GM23248 (cell line): ENCODE results near the gene TDRD3. TPM values are rescaled to one million over a fixed set of nuclear protein-coding genes. Genes with fewer than 3 reads are reported as not detected.

Source experiments
- DNase-seq: peaks from one replicate; pipeline ENCODE4 v3.0.0-alpha.2; 2015
- H2AFZ ChIP-seq: fragments of 200-600 bp; sonication (generic); 2 replicates; pipeline ENCODE4 v1.6.1; 2016; ENCODE audit warnings: antibody characterized with exemption
- H3F3A ChIP-seq: fragments of 200-600 bp; sonication (generic); 2 replicates; pipeline ENCODE4 v1.6.1; 2016; ENCODE audit warnings: mild to moderate bottlenecking, antibody characterized with exemption, mixed run types; ENCODE audit not compliant: insufficient read depth
- H3K27ac ChIP-seq: fragments of 200-600 bp; sonication (generic); 2 replicates; pipeline ENCODE4 v1.5.1; 2016; ENCODE audit warnings: mild to moderate bottlenecking
- H3K27me3 ChIP-seq: fragments of 200-600 bp; sonication (generic); replicated peaks from 2 replicates; pipeline ENCODE4 v1.6.1; 2016; ENCODE audit warnings: mild to moderate bottlenecking; ENCODE audit not compliant: insufficient read depth
- H3K36me3 ChIP-seq: fragments of 200-600 bp; sonication (generic); 2 replicates; pipeline ENCODE4 v1.6.1; 2016; ENCODE audit warnings: low read depth, mild to moderate bottlenecking
- H3K4me1 ChIP-seq: fragments of 200-600 bp; sonication (generic); 2 replicates; pipeline ENCODE4 v1.6.1; 2016; ENCODE audit warnings: mild to moderate bottlenecking; ENCODE audit not compliant: insufficient read depth
- H3K4me2 ChIP-seq: fragments of 200-600 bp; sonication (generic); one replicate; pipeline ENCODE4 v1.6.1; 2016; ENCODE audit warnings: mild to moderate bottlenecking; ENCODE audit not compliant: unreplicated experiment
- H3K4me3 ChIP-seq: fragments of 200-600 bp; sonication (generic); 2 replicates; pipeline ENCODE4 v1.5.1; 2016; ENCODE audit warnings: mild to moderate bottlenecking
- H3K79me2 ChIP-seq: fragments of 200-600 bp; sonication (generic); 2 replicates; pipeline ENCODE4 v1.6.1; 2016; ENCODE audit warnings: mild to moderate bottlenecking; ENCODE audit not compliant: insufficient read depth
- H3K9ac ChIP-seq: fragments of 200-600 bp; sonication (generic); 2 replicates; pipeline ENCODE4 v1.6.1; 2016; ENCODE audit warnings: mild to moderate bottlenecking
- H3K9me2 ChIP-seq: fragments of 200-600 bp; sonication (generic); 2 replicates; pipeline ENCODE4 v1.6.1; 2016; ENCODE audit warnings: mixed run types, mild to moderate bottlenecking, moderate library complexity; ENCODE audit not compliant: insufficient read depth
- H3K9me3 ChIP-seq: fragments of 200-600 bp; sonication (generic); one replicate; pipeline ENCODE4 v1.6.1; 2017; ENCODE audit warnings: low read depth
- H4K20me1 ChIP-seq: fragments of 200-600 bp; sonication (generic); 2 replicates; pipeline ENCODE4 v1.6.0; 2016; ENCODE audit not compliant: insufficient read depth
- EZH2 ChIP-seq: fragments of 200-600 bp; sonication (generic); IDR thresholded peaks from 2 replicates; pipeline ENCODE4 v1.6.1; 2018; ENCODE audit warnings: antibody characterized with exemption, mild to moderate bottlenecking; ENCODE audit not compliant: insufficient read depth, poor library complexity, severe bottlenecking
- EZH2phosphoT487 ChIP-seq: fragments of 200-600 bp; sonication (generic); IDR thresholded peaks from 2 replicates; pipeline ENCODE4 v1.6.1; 2018; ENCODE audit warnings: antibody characterized with exemption, moderate library complexity, mild to moderate bottlenecking, low read depth; ENCODE audit not compliant: insufficient read depth
- WGBS, 2 experiments: methylation state at CpG; one replicate each; pipeline ENCODE4 v1.1.6; 2015 to 2017; ENCODE audit warnings: low lambda C conversion rate in 2 of 2, low coverage in 1 of 2; ENCODE audit errors: missing lambda C conversion rate in 2 of 2; 5-methylcytosine and 5-hydroxymethylcytosine counted together
- in situ Hi-C: fragments of 300-500 bp; cut with MboI; formaldehyde crosslinking; loops from 2 replicates; pipeline ENCODE4 v1.15.0; 2020
- polyA plus RNA-seq: library from polyadenylated mRNA; unstranded; fragments of >200 nt; fragmentation: Nextera tagmentation; extraction: Ambion mirVana; gene quantifications from 2 replicates; pipeline ENCODE4 v1.2.1, GENCODE V29; 2016
- total RNA-seq: library from RNA; depleted of rRNA; stranded (reverse); fragments of >200 nt; shearing (Covaris generic); gene quantifications from 2 replicates; pipeline ENCODE4 v1.2.3, GENCODE V29; 2014

Gene TDRD3
- total and polyA plus RNA-seq, 2 experiments from 2014 or later = 7.9 to 9.1 TPM

- H3K9ac ChIP-seq = no peak overlapping the region
- no peaks in the 10 kb centered on the region for H3K4me1 ChIP-seq
- 49 to 54% methylated on average over 6 of the region's 6 CpGs for WGBS, 2 experiments
- H3K27me3 ChIP-seq = peaks cover 51% of the 10 kb centered on the region
- H3K27ac ChIP-seq = no peak overlapping the region
- H3K4me2 ChIP-seq = no peak overlapping the region
- in situ Hi-C loops = no loop called here
- DNase-seq = no peak
- H4K20me1 ChIP-seq = no peaks in the 10 kb centered on the region
- H3K9me3 ChIP-seq = no peaks in the 10 kb centered on the region
- no peaks in the 10 kb centered on the region for H3K9me2 ChIP-seq
- H3K79me2 ChIP-seq = no peaks in the 10 kb centered on the region
- TF ChIP-seq EZH2phosphoT487 = no peak
- TF ChIP-seq EZH2 = no peak
- no peaks in the 10 kb centered on the region for H3K36me3 ChIP-seq
- no peaks in the 10 kb centered on the region for H3F3A ChIP-seq
- H2AFZ ChIP-seq = no peak overlapping the region
- H3K4me3 ChIP-seq = no peak overlapping the region
Observed at GRCh38 chr13:60604058-60604457, 207.0 kb downstream of the TDRD3 start.

GRCh38 chr13:60608954-60609353, 211.9 kb downstream of the TDRD3 start:
- H3K9ac ChIP-seq = no peak overlapping the region
- no peak overlapping the region for H3K4me3 ChIP-seq
- no peaks in the 10 kb centered on the region for H3K9me3 ChIP-seq
- no peaks in the 10 kb centered on the region for H4K20me1 ChIP-seq
- no peaks in the 10 kb centered on the region for H3K9me2 ChIP-seq
- H3K27me3 ChIP-seq = peaks cover 59% of the 10 kb centered on the region
- WGBS, 2 experiments = 50 to 55% methylated on average over 4 of the region's 4 CpGs
- no peak for DNase-seq
- no peaks in the 10 kb centered on the region for H3F3A ChIP-seq
- no peak overlapping the region for H2AFZ ChIP-seq
- no peaks in the 10 kb centered on the region for H3K4me1 ChIP-seq
- in situ Hi-C loops = no loop called here
- no peaks in the 10 kb centered on the region for H3K79me2 ChIP-seq
- H3K4me2 ChIP-seq = no peak overlapping the region
- TF ChIP-seq EZH2phosphoT487 (no peak), EZH2 (no peak)
- no peak overlapping the region for H3K27ac ChIP-seq
- no peaks in the 10 kb centered on the region for H3K36me3 ChIP-seq

DNA sequence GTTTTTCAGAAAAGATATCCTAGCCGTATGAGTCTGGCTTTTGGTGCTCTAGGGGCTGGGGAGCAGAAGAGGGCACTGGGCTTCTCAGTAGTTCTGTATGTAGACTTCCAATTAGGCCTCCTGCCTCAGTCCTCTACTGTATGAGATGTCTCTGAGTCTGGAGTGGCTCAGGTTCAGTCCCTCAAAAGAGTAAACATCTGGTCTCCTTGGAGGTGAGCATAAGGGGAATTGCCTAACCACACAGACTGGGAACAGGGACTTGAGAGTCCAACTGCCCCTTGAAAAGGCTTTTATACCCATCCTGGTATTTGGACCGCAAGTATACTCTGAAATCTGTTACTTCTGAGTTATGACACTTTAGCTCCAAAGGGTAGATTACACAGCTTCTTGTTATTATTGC, 214.5 kb downstream of the TDRD3 start:
- peaks cover 77% of the 10 kb centered on the region for H3K27me3 ChIP-seq
- H3K9ac ChIP-seq = no peak overlapping the region
- H3F3A ChIP-seq = no peaks in the 10 kb centered on the region
- no peak overlapping the region for H2AFZ ChIP-seq
- 39 to 45% methylated on average over 2 of the region's 2 CpGs for WGBS, 2 experiments
- H4K20me1 ChIP-seq = no peaks in the 10 kb centered on the region
- no peaks in the 10 kb centered on the region for H3K4me1 ChIP-seq
- DNase-seq = no peak
- H3K36me3 ChIP-seq = no peaks in the 10 kb centered on the region
- H3K79me2 ChIP-seq = no peaks in the 10 kb centered on the region
- H3K4me3 ChIP-seq = no peak overlapping the region
- H3K9me3 ChIP-seq = no peaks in the 10 kb centered on the region
- TF ChIP-seq EZH2 = no peak
- TF ChIP-seq EZH2phosphoT487 = no peak
- no peak overlapping the region for H3K4me2 ChIP-seq
- H3K9me2 ChIP-seq = no peaks in the 10 kb centered on the region
- in situ Hi-C loops = no loop called here
- no peak overlapping the region for H3K27ac ChIP-seq

GRCh38 chr13:60612593-60612992, 215.6 kb downstream of the TDRD3 start:
- in situ Hi-C loops = no loop called here
- H3K4me2 ChIP-seq = no peak overlapping the region
- no peaks in the 10 kb centered on the region for H3K79me2 ChIP-seq
- H3K9me3 ChIP-seq = no peaks in the 10 kb centered on the region
- H3K9ac ChIP-seq = no peak overlapping the region
- no peaks in the 10 kb centered on the region for H3K36me3 ChIP-seq
- TF ChIP-seq EZH2 (no peak), EZH2phosphoT487 (no peak)
- H3F3A ChIP-seq = no peaks in the 10 kb centered on the region
- peaks cover 83% of the 10 kb centered on the region for H3K27me3 ChIP-seq
- H3K27ac ChIP-seq = no peak overlapping the region
- 21 to 24% methylated on average over 3 of the region's 3 CpGs for WGBS, 2 experiments
- H4K20me1 ChIP-seq = no peaks in the 10 kb centered on the region
- no peaks in the 10 kb centered on the region for H3K4me1 ChIP-seq
- H3K4me3 ChIP-seq = no peak overlapping the region
- H3K9me2 ChIP-seq = no peaks in the 10 kb centered on the region
- no peak for DNase-seq
- no peak overlapping the region for H2AFZ ChIP-seq

- 76 to 81% methylated on average over 1 of the region's 1 CpG for WGBS, 2 experiments
Observed at GRCh38 chr13:60613080-60613479, 216.1 kb downstream of the TDRD3 start.

More at GRCh38 chr13:60613080-60613479, 216.1 kb downstream of the TDRD3 start:
- peaks cover 81% of the 10 kb centered on the region for H3K27me3 ChIP-seq
- no peaks in the 10 kb centered on the region for H3K36me3 ChIP-seq
- H3K9me2 ChIP-seq = no peaks in the 10 kb centered on the region
- no peaks in the 10 kb centered on the region for H3K4me1 ChIP-seq
- H3K79me2 ChIP-seq = no peaks in the 10 kb centered on the region
- H2AFZ ChIP-seq = no peak overlapping the region
- no peak overlapping the region for H3K27ac ChIP-seq
- in situ Hi-C loops = no loop called here
- H3K4me2 ChIP-seq = no peak overlapping the region
- TF ChIP-seq EZH2phosphoT487 (no peak), EZH2 (no peak)
- no peak overlapping the region for H3K4me3 ChIP-seq
- DNase-seq = no peak
- H3F3A ChIP-seq = no peaks in the 10 kb centered on the region
- no peak overlapping the region for H3K9ac ChIP-seq
- H3K9me3 ChIP-seq = no peaks in the 10 kb centered on the region
- no peaks in the 10 kb centered on the region for H4K20me1 ChIP-seq
